IMR-90 (cell line): Measurements from ENCODE around the gene UBE2QL1. TPM values are rescaled to one million over a fixed set of nuclear protein-coding genes. Genes with fewer than 3 reads are reported as not detected.

Experiments used
- ATAC-seq: fragments of 200-7000 bp; cut with Tn5 transposase; 2 replicates; pipeline ENCODE4 v1.9.1; 2020; ENCODE audit warnings: low read depth, mild to moderate bottlenecking, moderate library complexity
- BruUV-seq: library from RNA; stranded (reverse); fragments of 400-500 nt; replicated peaks from 2 replicates; lab custom pipeline; 2021; lab: Mats Ljungman, UMichigan
- CTCF ChIA-PET: fragments of 300-600 bp; formaldehyde crosslinking; extraction: SDS; loops from one replicate; lab custom pipeline; 2021; ENCODE audit warnings: antibody characterized with exemption; lab: Yijun Ruan, JAX
- POLR2A ChIA-PET: fragments of 300-600 bp; sonication (Branson Sonifier 250); formaldehyde crosslinking; loops from one replicate; lab custom pipeline; 2022; ENCODE audit warnings: antibody characterized with exemption; ENCODE audit not compliant: unreplicated experiment; lab: Charles Lee
- DNase-seq: peaks from one replicate; pipeline ENCODE4 v3.0.0; 2013
- H2AFZ ChIP-seq: replicated peaks from 2 replicates; pipeline ENCODE3; 2013; ENCODE audit warnings: low read length, mild to moderate bottlenecking; ENCODE audit not compliant: poor library complexity
- H2AK5ac ChIP-seq: 2 replicates; pipeline ENCODE4 v1.6.1; 2013; ENCODE audit warnings: low read depth, low read length, inconsistent platforms
- H2AK9ac ChIP-seq: replicated peaks from 2 replicates; pipeline ENCODE3; 2013; ENCODE audit warnings: mild to moderate bottlenecking, low read depth, low read length, moderate library complexity; ENCODE audit not compliant: poor library complexity
- H2BK120ac ChIP-seq: 2 replicates; pipeline ENCODE4 v1.6.1; 2013; ENCODE audit warnings: low read depth, low read length, inconsistent platforms
- H2BK15ac ChIP-seq: 3 replicates; pipeline ENCODE4 v1.6.1; 2013; ENCODE audit warnings: low read depth, low read length, inconsistent platforms
- H2BK20ac ChIP-seq: 2 replicates; pipeline ENCODE4 v1.6.1; 2013; ENCODE audit warnings: low read depth, mild to moderate bottlenecking, inconsistent platforms, low read length, moderate library complexity
- H2BK5ac ChIP-seq: 2 replicates; pipeline ENCODE4 v1.6.1; 2013; ENCODE audit warnings: mild to moderate bottlenecking, low read depth, low read length, inconsistent platforms; ENCODE audit not compliant: poor library complexity, severe bottlenecking
- H3K14ac ChIP-seq: replicated peaks from 2 replicates; pipeline ENCODE4 v1.6.1; 2013; ENCODE audit warnings: low read depth, low read length, inconsistent platforms
- H3K18ac ChIP-seq: 2 replicates; pipeline ENCODE4 v1.6.1; 2013; ENCODE audit warnings: low read depth, low read length, control low read depth
- H3K23ac ChIP-seq: 2 replicates; pipeline ENCODE4 v1.6.1; 2013; ENCODE audit warnings: low read depth, low read length, inconsistent platforms
- H3K27ac ChIP-seq: 2 replicates; pipeline ENCODE4 v1.5.1; 2013; ENCODE audit warnings: mild to moderate bottlenecking, control low read depth, low read length; ENCODE audit not compliant: insufficient read depth
- H3K27me3 ChIP-seq: 2 replicates; pipeline ENCODE4 v1.6.1; 2013; ENCODE audit warnings: low read length; ENCODE audit not compliant: control insufficient read depth, insufficient read depth
- H3K36me3 ChIP-seq: 2 replicates; pipeline ENCODE4 v1.6.1; 2013; ENCODE audit warnings: low read length, mixed read lengths; ENCODE audit not compliant: control insufficient read depth, insufficient read depth
- H3K4ac ChIP-seq: 2 replicates; pipeline ENCODE4 v1.6.1; 2013; ENCODE audit warnings: low read depth, low read length, inconsistent platforms
- H3K4me1 ChIP-seq: 2 replicates; pipeline ENCODE4 v1.6.1; 2013; ENCODE audit warnings: low read length, mixed read lengths; ENCODE audit not compliant: control insufficient read depth, insufficient read depth
- H3K4me2 ChIP-seq: 2 replicates; pipeline ENCODE4 v1.6.1; 2013; ENCODE audit warnings: low read depth, mild to moderate bottlenecking, control low read depth, low read length, moderate library complexity
- H3K4me3 ChIP-seq: 2 replicates; pipeline ENCODE4 v1.5.1; 2013; ENCODE audit warnings: low read depth, mild to moderate bottlenecking, control low read depth, low read length, moderate library complexity; ENCODE audit not compliant: insufficient read depth
- H3K56ac ChIP-seq: 2 replicates; pipeline ENCODE4 v1.6.1; 2013; ENCODE audit warnings: low read length, inconsistent platforms; ENCODE audit not compliant: insufficient read depth; ENCODE audit errors: extremely low read depth
- H3K79me1 ChIP-seq, 2 experiments: 2 replicates each; pipeline ENCODE4 v1.6.1; 2013; ENCODE audit warnings: low read length in 2 of 2, inconsistent platforms in 1 of 2, low read depth in 1 of 2
- H3K9ac ChIP-seq: 2 replicates; pipeline ENCODE4 v1.6.1; 2013; ENCODE audit warnings: low read depth, low read length, control low read depth
- H3K9me1 ChIP-seq: 2 replicates; pipeline ENCODE4 v1.6.1; 2013; ENCODE audit warnings: low read length, inconsistent platforms; ENCODE audit not compliant: insufficient read depth
- H3K9me3 ChIP-seq: 2 replicates; pipeline ENCODE4 v1.6.1; 2013; ENCODE audit warnings: low read length; ENCODE audit not compliant: control insufficient read depth, insufficient read depth
- H4K20me1 ChIP-seq: 2 replicates; pipeline ENCODE4 v1.6.1; 2013; ENCODE audit warnings: low read length, inconsistent platforms; ENCODE audit not compliant: insufficient read depth
- H4K5ac ChIP-seq: 2 replicates; pipeline ENCODE4 v1.6.1; 2013; ENCODE audit warnings: mild to moderate bottlenecking, low read depth, low read length, control low read depth
- H4K8ac ChIP-seq, 2 experiments: 2 replicates each; pipeline ENCODE4 v1.6.1; 2013; ENCODE audit warnings: low read depth in 2 of 2, low read length in 2 of 2, control low read depth in 1 of 2, inconsistent platforms in 1 of 2
- H4K91ac ChIP-seq: 2 replicates; pipeline ENCODE4 v1.6.1; 2013; ENCODE audit warnings: low read depth, low read length, inconsistent platforms; ENCODE audit not compliant: insufficient read depth
- BHLHE40 ChIP-seq: fragments of 150-350 bp; IDR thresholded peaks from 2 replicates; pipeline ENCODE4 v1.6.1; 2016; ENCODE audit warnings: mild to moderate bottlenecking, low read depth, low read length
- CEBPB ChIP-seq: IDR thresholded peaks from 2 replicates; pipeline ENCODE4 v1.6.1; 2012; ENCODE audit warnings: low read depth, low read length, improper control_type of control experiment
- CHD1 ChIP-seq: IDR thresholded peaks from 2 replicates; pipeline ENCODE4 v1.6.1; 2012; ENCODE audit warnings: low read depth, low read length, improper control_type of control experiment
- FOS ChIP-seq: fragments of 150-350 bp; IDR thresholded peaks from 2 replicates; pipeline ENCODE4 v1.6.1; 2016; ENCODE audit warnings: low read depth, low read length
- MAFK ChIP-seq: IDR thresholded peaks from 2 replicates; pipeline ENCODE4 v1.6.1; 2012; ENCODE audit warnings: low read depth, low read length, improper control_type of control experiment
- MAZ ChIP-seq: IDR thresholded peaks from 2 replicates; pipeline ENCODE4 v1.6.1; 2012; ENCODE audit warnings: low read depth, mild to moderate bottlenecking, low read length, improper control_type of control experiment, moderate library complexity, borderline replicate concordance
- MXI1 ChIP-seq: IDR thresholded peaks from 2 replicates; pipeline ENCODE4 v1.6.1; 2012; ENCODE audit warnings: low read depth, mild to moderate bottlenecking, low read length, moderate library complexity, borderline replicate concordance
- NFE2L2 ChIP-seq: fragments of 150-350 bp; IDR thresholded peaks from 2 replicates; pipeline ENCODE4 v1.6.1; 2016; ENCODE audit warnings: low read depth, mild to moderate bottlenecking, low read length
- POLR2A ChIP-seq: IDR thresholded peaks from 2 replicates; pipeline ENCODE4 v1.6.1; 2012; ENCODE audit warnings: mild to moderate bottlenecking, low read depth, low read length
- RAD21 ChIP-seq: IDR thresholded peaks from 2 replicates; pipeline ENCODE4 v1.6.1; 2012; ENCODE audit warnings: low read length, improper control_type of control experiment
- RCOR1 ChIP-seq: IDR thresholded peaks from 2 replicates; pipeline ENCODE4 v1.6.1; 2012; ENCODE audit warnings: mild to moderate bottlenecking, low read length, improper control_type of control experiment; ENCODE audit not compliant: insufficient replicate concordance
- RFX5 ChIP-seq: IDR thresholded peaks from 2 replicates; pipeline ENCODE4 v1.8.0; 2012; ENCODE audit warnings: low read depth, mild to moderate bottlenecking, low read length, moderate library complexity
- SMC3 ChIP-seq: fragments of 150-350 bp; IDR thresholded peaks from 2 replicates; pipeline ENCODE4 v1.6.1; 2016; ENCODE audit warnings: low read depth, mild to moderate bottlenecking, antibody characterized with exemption, low read length, moderate library complexity
- WGBS, 2 experiments: methylation state at CpG; one replicate each; pipeline versions ENCODE4 v1.1.5 to v1.1.7; 2013; ENCODE audit warnings: missing lambda C conversion rate in 2 of 2; ENCODE audit not compliant: insufficient read length in 1 of 2; ENCODE audit errors: extremely low coverage in 2 of 2; 5-methylcytosine and 5-hydroxymethylcytosine counted together
- dilution Hi-C: fragments of 300-500 bp; cut with HindIII; formaldehyde crosslinking; loops from one replicate; pipeline ENCODE4 v1.14.3; 2018; ENCODE audit warnings: low sequenced_read_pairs; ENCODE audit not compliant: unreplicated experiment
- in situ Hi-C: fragments of 300-500 bp; cut with MboI; formaldehyde crosslinking; loops from 3 replicates; pipeline ENCODE4 v1.14.3; 2019; ENCODE audit warnings: low sequenced_read_pairs, inconsistent platforms, mixed read lengths
- intact Hi-C: fragments of 100-400 bp; cut with micrococcal nuclease; formaldehyde crosslinking; loops from 2 replicates; pipeline ENCODE4 v1.10.0; 2022
- polyA plus RNA-seq, 3 experiments: library from polyadenylated mRNA; depleted of rRNA; stranded (reverse); fragments of >200 nt; gene quantifications; 2 replicates each; pipeline ENCODE4 v1.2.3, GENCODE V29; 2012; ENCODE audit warnings: low replicate concordance in 1 of 3
- total RNA-seq: library from RNA; depleted of rRNA; stranded (reverse); fragments of >200 nt; gene quantifications from 2 replicates; pipeline ENCODE4 v1.2.3, GENCODE V29; 2012
- TF ChIP-seq, protein P1 (sequence below): fragments of 150-350 bp; IDR thresholded peaks from 2 replicates; pipeline ENCODE4 v1.6.1; 2017; ENCODE audit warnings: mild to moderate bottlenecking, antibody characterized with exemption, low read length, low read depth
- TF ChIP-seq, protein P2 (sequence below): conservative IDR thresholded peaks from 2 replicates; pipeline ENCODE4 v1.5.1; 2012; ENCODE audit warnings: mild to moderate bottlenecking, low read depth, low read length, improper control_type of control experiment
- TF ChIP-seq, protein P3 (sequence below): fragments of 150-350 bp; IDR thresholded peaks from 2 replicates; pipeline ENCODE4 v1.6.1; 2016; ENCODE audit warnings: low read depth, mild to moderate bottlenecking, low read length, moderate library complexity, borderline replicate concordance

The UBE2QL1 gene
- total and polyA plus RNA-seq, 2 of the 4 experiments (the other 2 are of a cell fraction), result not detected

DNA sequence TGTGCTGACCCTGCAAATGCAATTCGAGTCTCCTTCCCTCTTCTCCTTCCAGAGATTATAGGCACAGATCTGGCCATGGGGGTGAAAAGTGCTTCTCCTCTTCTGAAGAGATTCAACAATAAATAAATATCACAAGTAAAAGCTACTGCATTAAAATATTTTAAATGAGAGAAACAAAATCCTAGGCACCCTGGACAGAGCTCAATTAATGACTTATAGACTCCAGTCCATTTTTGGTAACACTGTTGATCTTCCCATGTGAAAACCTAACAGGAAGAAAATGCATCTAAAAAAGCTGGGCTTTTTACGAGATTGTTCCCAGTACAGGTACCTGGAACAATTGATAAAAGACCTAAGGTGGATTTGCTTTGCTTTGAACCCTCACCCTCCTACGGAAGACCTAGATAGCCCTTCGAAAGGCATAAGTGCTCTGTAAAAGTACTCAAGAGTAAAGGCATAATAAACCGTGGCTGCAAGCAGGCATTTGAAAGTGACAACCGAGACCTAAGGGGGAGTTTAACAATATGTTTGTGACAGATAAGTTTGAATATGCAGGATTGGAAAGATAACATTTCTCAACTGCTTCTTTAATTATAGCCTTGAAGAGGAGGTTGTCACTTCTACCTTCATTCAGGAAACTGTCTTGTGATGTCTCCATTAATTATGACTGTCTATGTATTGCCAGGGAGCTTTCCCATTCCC lies 41.0 kb upstream of the UBE2QL1 start:
- no peaks in the 10 kb centered on the region for H3K27me3 ChIP-seq
- no peaks in the 10 kb centered on the region for H3K79me1 ChIP-seq
- no peak overlapping the region for H3K23ac ChIP-seq
- H3K4me1 ChIP-seq, result no peaks in the 10 kb centered on the region
- H3K27ac ChIP-seq, result no peak overlapping the region
- no peak overlapping the region for H4K5ac ChIP-seq
- H3K56ac ChIP-seq, result no peak overlapping the region
- dilution Hi-C loops (no loop called here), in situ Hi-C loops (no loop called here), intact Hi-C loops (no loop called here)
- POLR2A ChIA-PET, result no interaction called here
- H2BK15ac ChIP-seq, result no peak overlapping the region
- no peak overlapping the region for H3K14ac ChIP-seq
- H4K91ac ChIP-seq, result no peak overlapping the region
- H2BK20ac ChIP-seq, result no peak overlapping the region
- no CpG with 5 or more reads among the region's 6 CpGs for WGBS, 2 experiments
- no peak overlapping the region for H2AFZ ChIP-seq
- no peak overlapping the region for H3K9ac ChIP-seq
- CTCF ChIA-PET, result no interaction called here
- no peak overlapping the region for H2BK120ac ChIP-seq
- no peak overlapping the region for H3K4me2 ChIP-seq
- no peaks in the 10 kb centered on the region for H3K36me3 ChIP-seq
- no peaks in the 10 kb centered on the region for H3K9me1 ChIP-seq
- no peak overlapping the region for H4K8ac ChIP-seq
- H2BK5ac ChIP-seq, result no peak overlapping the region
- no peak overlapping the region for H3K18ac ChIP-seq
- H3K4me3 ChIP-seq, result no peak overlapping the region
- BruUV-seq, result no TSS peak
- no peaks in the 10 kb centered on the region for H3K9me3 ChIP-seq
- no peak overlapping the region for H2AK5ac ChIP-seq
- no peak for ATAC-seq
- TF ChIP-seq, protein P1, sequence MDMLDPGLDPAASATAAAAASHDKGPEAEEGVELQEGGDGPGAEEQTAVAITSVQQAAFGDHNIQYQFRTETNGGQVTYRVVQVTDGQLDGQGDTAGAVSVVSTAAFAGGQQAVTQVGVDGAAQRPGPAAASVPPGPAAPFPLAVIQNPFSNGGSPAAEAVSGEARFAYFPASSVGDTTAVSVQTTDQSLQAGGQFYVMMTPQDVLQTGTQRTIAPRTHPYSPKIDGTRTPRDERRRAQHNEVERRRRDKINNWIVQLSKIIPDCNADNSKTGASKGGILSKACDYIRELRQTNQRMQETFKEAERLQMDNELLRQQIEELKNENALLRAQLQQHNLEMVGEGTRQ, result no peak
- TF ChIP-seq NFE2L2, result no peak
- no peak for TF ChIP-seq RFX5
- TF ChIP-seq, protein P2, sequence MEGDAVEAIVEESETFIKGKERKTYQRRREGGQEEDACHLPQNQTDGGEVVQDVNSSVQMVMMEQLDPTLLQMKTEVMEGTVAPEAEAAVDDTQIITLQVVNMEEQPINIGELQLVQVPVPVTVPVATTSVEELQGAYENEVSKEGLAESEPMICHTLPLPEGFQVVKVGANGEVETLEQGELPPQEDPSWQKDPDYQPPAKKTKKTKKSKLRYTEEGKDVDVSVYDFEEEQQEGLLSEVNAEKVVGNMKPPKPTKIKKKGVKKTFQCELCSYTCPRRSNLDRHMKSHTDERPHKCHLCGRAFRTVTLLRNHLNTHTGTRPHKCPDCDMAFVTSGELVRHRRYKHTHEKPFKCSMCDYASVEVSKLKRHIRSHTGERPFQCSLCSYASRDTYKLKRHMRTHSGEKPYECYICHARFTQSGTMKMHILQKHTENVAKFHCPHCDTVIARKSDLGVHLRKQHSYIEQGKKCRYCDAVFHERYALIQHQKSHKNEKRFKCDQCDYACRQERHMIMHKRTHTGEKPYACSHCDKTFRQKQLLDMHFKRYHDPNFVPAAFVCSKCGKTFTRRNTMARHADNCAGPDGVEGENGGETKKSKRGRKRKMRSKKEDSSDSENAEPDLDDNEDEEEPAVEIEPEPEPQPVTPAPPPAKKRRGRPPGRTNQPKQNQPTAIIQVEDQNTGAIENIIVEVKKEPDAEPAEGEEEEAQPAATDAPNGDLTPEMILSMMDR, result no peak
- no peak for TF ChIP-seq BHLHE40
- no peak for TF ChIP-seq RCOR1
- TF ChIP-seq POLR2A, result no peak
- TF ChIP-seq MAFK, result no peak
- TF ChIP-seq CHD1, result no peak
- TF ChIP-seq, protein P3, sequence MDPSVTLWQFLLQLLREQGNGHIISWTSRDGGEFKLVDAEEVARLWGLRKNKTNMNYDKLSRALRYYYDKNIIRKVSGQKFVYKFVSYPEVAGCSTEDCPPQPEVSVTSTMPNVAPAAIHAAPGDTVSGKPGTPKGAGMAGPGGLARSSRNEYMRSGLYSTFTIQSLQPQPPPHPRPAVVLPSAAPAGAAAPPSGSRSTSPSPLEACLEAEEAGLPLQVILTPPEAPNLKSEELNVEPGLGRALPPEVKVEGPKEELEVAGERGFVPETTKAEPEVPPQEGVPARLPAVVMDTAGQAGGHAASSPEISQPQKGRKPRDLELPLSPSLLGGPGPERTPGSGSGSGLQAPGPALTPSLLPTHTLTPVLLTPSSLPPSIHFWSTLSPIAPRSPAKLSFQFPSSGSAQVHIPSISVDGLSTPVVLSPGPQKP, result no peak
- TF ChIP-seq MAZ, result no peak
- no peak for TF ChIP-seq CEBPB
- TF ChIP-seq SMC3, result no peak
- no peak for TF ChIP-seq RAD21
- TF ChIP-seq FOS, result no peak
- no peak for TF ChIP-seq MXI1
- H2AK9ac ChIP-seq, result no peak overlapping the region
- H3K4ac ChIP-seq, result no peak overlapping the region
- no peaks in the 10 kb centered on the region for H4K20me1 ChIP-seq
- no peak for DNase-seq
